H1 (cell line): Measurements from ENCODE around the gene PACS1. TPM values are rescaled to one million over a fixed set of nuclear protein-coding genes. Genes with fewer than 3 reads are reported as not detected.

Source experiments
- CTCF ChIA-PET: fragments of 300-600 bp; sonication (Branson Sonifier 250); formaldehyde crosslinking; loops from one replicate; lab custom pipeline; 2021; ENCODE audit not compliant: partially characterized antibody; lab: Charles Lee
- POLR2A ChIA-PET: fragments of 300-600 bp; sonication (Branson Sonifier 250); formaldehyde crosslinking; loops from one replicate; lab custom pipeline; 2021; ENCODE audit warnings: inconsistent platforms; ENCODE audit not compliant: partially characterized antibody; lab: Charles Lee
- DNase-seq, 2 experiments: peaks; one replicate each; pipeline versions ENCODE4 v3.0.0 to v3.0.0-alpha.2; 2010 to 2022; ENCODE audit warnings: low spot score in 2 of 2, low read depth in 1 of 2, mixed read lengths in 1 of 2
- FAIRE-seq: peaks from 2 replicates; lab custom pipeline; 2011; peaks lifted over from hg19 to GRCh38; lab: Jason Lieb, UNC
- H2AFZ ChIP-seq: 2 replicates; pipeline ENCODE4 v1.8.1; 2012; ENCODE audit warnings: low read length, inconsistent platforms
- H2AK5ac ChIP-seq: 2 replicates; pipeline ENCODE4 v1.6.1; 2013; ENCODE audit warnings: low read depth, low read length
- H2BK120ac ChIP-seq: replicated peaks from 2 replicates; pipeline ENCODE3; 2013; ENCODE audit warnings: low read depth, low read length, inconsistent platforms
- H2BK12ac ChIP-seq: 2 replicates; pipeline ENCODE4 v1.6.1; 2013; ENCODE audit warnings: low read depth, low read length
- H2BK15ac ChIP-seq: 2 replicates; pipeline ENCODE4 v1.6.1; 2013; ENCODE audit warnings: low read length
- H2BK20ac ChIP-seq: 2 replicates; pipeline ENCODE4 v1.6.1; 2013; ENCODE audit warnings: low read length
- H2BK5ac ChIP-seq: 2 replicates; pipeline ENCODE4 v1.6.1; 2013; ENCODE audit warnings: low read depth, low read length
- H3K14ac ChIP-seq: 2 replicates; pipeline ENCODE4 v1.6.1; 2013; ENCODE audit warnings: inconsistent platforms; ENCODE audit not compliant: insufficient read length
- H3K18ac ChIP-seq: 2 replicates; pipeline ENCODE4 v1.6.1; 2013; ENCODE audit warnings: low read length; ENCODE audit errors: extremely low read depth
- H3K23ac ChIP-seq: 2 replicates; pipeline ENCODE4 v1.6.1; 2013; ENCODE audit warnings: inconsistent platforms; ENCODE audit not compliant: insufficient read length
- H3K23me2 ChIP-seq: 2 replicates; pipeline ENCODE4 v1.6.1; 2013; ENCODE audit warnings: low read depth, low read length
- H3K27ac ChIP-seq: 2 replicates; pipeline ENCODE4 v1.6.1; 2011; ENCODE audit warnings: low read depth, low read length, inconsistent platforms
- H3K27me3 ChIP-seq, 4 experiments: replicated peaks in 1 of 4; 1 replicate in 1 of 4; 2 replicates in 3 of 4; pipeline versions ENCODE4 v1.6.1 to v1.8.1; 2011 to 2013; ENCODE audit warnings: low read length in 3 of 4, mild to moderate bottlenecking in 3 of 4, inconsistent platforms in 2 of 4, mixed read lengths in 2 of 4, moderate library complexity in 1 of 4; ENCODE audit not compliant: control insufficient read depth in 3 of 4, insufficient read depth in 3 of 4; ENCODE audit errors: extremely low read depth in 1 of 4
- H3K36me3 ChIP-seq, 4 experiments: 2 replicates each; pipeline versions ENCODE4 v1.6.1 to v1.8.1; 2011 to 2013; ENCODE audit warnings: mild to moderate bottlenecking in 4 of 4, low read length in 3 of 4, moderate library complexity in 2 of 4, control low read depth in 1 of 4, inconsistent platforms in 1 of 4; ENCODE audit not compliant: insufficient read depth in 4 of 4, control insufficient read depth in 2 of 4
- H3K4ac ChIP-seq: replicated peaks from 2 replicates; pipeline ENCODE3; 2013; ENCODE audit warnings: low read length, low read depth, mixed read lengths, inconsistent platforms; ENCODE audit not compliant: insufficient read length
- H3K4me1 ChIP-seq, 4 experiments: replicated peaks in 1 of 4; 1 replicate in 1 of 4; 2 replicates in 3 of 4; pipeline versions ENCODE4 v1.6.1 to v1.8.1; 2011 to 2013; ENCODE audit warnings: low read length in 3 of 4, inconsistent platforms in 2 of 4, mixed read lengths in 1 of 4; ENCODE audit not compliant: insufficient read depth in 4 of 4, control insufficient read depth in 3 of 4
- H3K4me2 ChIP-seq, 2 experiments: 2 replicates each; pipeline versions ENCODE4 v1.6.1 to v1.8.1; 2011 to 2013; ENCODE audit warnings: low read depth in 2 of 2, low read length in 2 of 2, control low read depth in 1 of 2, inconsistent platforms in 1 of 2, mild to moderate bottlenecking in 1 of 2; ENCODE audit not compliant: insufficient read depth in 1 of 2
- H3K4me3 ChIP-seq, 4 experiments: fragments of 200-600, 300-600 bp in 1 of 4; sonication (generic), shearing (Covaris generic), sonication (Bioruptor Twin) in 1 of 4; 2 replicates each; pipeline versions ENCODE4 v1.5.1 to v1.8.1; 2011 to 2016; ENCODE audit warnings: low read length in 4 of 4, low read depth in 3 of 4, control low read depth in 2 of 4, inconsistent platforms in 2 of 4, mild to moderate bottlenecking in 2 of 4, mixed read lengths in 1 of 4, moderate library complexity in 1 of 4; ENCODE audit not compliant: insufficient read depth in 2 of 4; ENCODE audit errors: extremely low read depth in 1 of 4
- H3K56ac ChIP-seq: replicated peaks from 2 replicates; pipeline ENCODE3; 2013; ENCODE audit warnings: low read depth, mild to moderate bottlenecking, mixed read lengths, low read length, inconsistent platforms; ENCODE audit not compliant: insufficient read length
- H3K79me1 ChIP-seq: 2 replicates; pipeline ENCODE4 v1.6.1; 2013; ENCODE audit warnings: low read depth, low read length, control low read depth
- H3K79me2 ChIP-seq, 2 experiments: 2 replicates each; pipeline versions ENCODE4 v1.6.1 to v1.8.1; 2012 to 2013; ENCODE audit warnings: low read length in 2 of 2, mild to moderate bottlenecking in 2 of 2, inconsistent platforms in 1 of 2; ENCODE audit not compliant: insufficient read depth in 2 of 2, control insufficient read depth in 1 of 2
- H3K9ac ChIP-seq, 4 experiments: replicated peaks in 1 of 4; 1 replicate in 1 of 4; 2 replicates in 3 of 4; pipeline versions ENCODE4 v1.6.1 to v1.8.1; 2011 to 2013; ENCODE audit warnings: low read depth in 3 of 4, low read length in 3 of 4, control low read depth in 2 of 4, mild to moderate bottlenecking in 2 of 4, moderate library complexity in 2 of 4, inconsistent platforms in 1 of 4; ENCODE audit errors: extremely low read depth in 1 of 4
- H3K9me3 ChIP-seq, 2 experiments: 2 replicates each; pipeline versions ENCODE4 v1.6.1 to v1.8.1; 2012 to 2013; ENCODE audit warnings: mild to moderate bottlenecking in 2 of 2, moderate library complexity in 2 of 2, control low read depth in 1 of 2, inconsistent platforms in 1 of 2, low read depth in 1 of 2, low read length in 1 of 2, mixed read lengths in 1 of 2; ENCODE audit not compliant: insufficient read depth in 2 of 2
- H4K20me1 ChIP-seq, 2 experiments: replicated peaks in 1 of 2; 2 replicates each; pipeline versions ENCODE3 to v1.8.1; 2011 to 2013; ENCODE audit warnings: inconsistent platforms in 2 of 2, low read length in 2 of 2, mild to moderate bottlenecking in 1 of 2; ENCODE audit not compliant: insufficient read depth in 2 of 2, control insufficient read depth in 1 of 2
- H4K5ac ChIP-seq: 2 replicates; pipeline ENCODE4 v1.6.1; 2013; ENCODE audit warnings: low read length, low read depth, mixed read lengths, inconsistent platforms; ENCODE audit not compliant: insufficient read length
- H4K8ac ChIP-seq: 2 replicates; pipeline ENCODE4 v1.8.0; 2013; ENCODE audit warnings: mild to moderate bottlenecking, moderate library complexity, low read length, inconsistent platforms; ENCODE audit not compliant: insufficient read depth; ENCODE audit errors: extremely low read depth
- H4K91ac ChIP-seq: replicated peaks from 2 replicates; pipeline ENCODE3; 2013; ENCODE audit warnings: low read length, mixed read lengths, inconsistent platforms; ENCODE audit not compliant: insufficient read length
- E2F6 ChIP-seq: IDR thresholded peaks from 2 replicates; pipeline ENCODE4 v1.6.1; 2012; ENCODE audit warnings: inconsistent platforms
- EGR1 ChIP-seq: IDR thresholded peaks from 2 replicates; pipeline ENCODE4 v1.6.1; 2011; ENCODE audit warnings: low read depth, low read length, borderline replicate concordance
- JUND ChIP-seq: IDR thresholded peaks from 2 replicates; pipeline ENCODE4 v1.6.1; 2011; ENCODE audit warnings: mild to moderate bottlenecking, improper control_type of control experiment, low read length
- MAFK ChIP-seq: IDR thresholded peaks from 2 replicates; pipeline ENCODE4 v1.6.1; 2012; ENCODE audit warnings: low read depth, mild to moderate bottlenecking, improper control_type of control experiment, low read length
- MAX ChIP-seq: IDR thresholded peaks from 2 replicates; pipeline ENCODE4 v1.6.1; 2012; ENCODE audit warnings: inconsistent platforms
- NANOG ChIP-seq: IDR thresholded peaks from 2 replicates; pipeline ENCODE4 v1.6.1; 2011; ENCODE audit warnings: low read length, low read depth, mild to moderate bottlenecking, inconsistent platforms; ENCODE audit not compliant: insufficient read depth, poor library complexity, severe bottlenecking
- NRF1 ChIP-seq: IDR thresholded peaks from 2 replicates; pipeline ENCODE4 v1.6.1; 2011; ENCODE audit warnings: mild to moderate bottlenecking, low read depth, low read length, improper control_type of control experiment
- POLR2A ChIP-seq, 2 experiments: IDR thresholded peaks; 1 replicate in 1 of 2; 2 replicates in 1 of 2; pipeline ENCODE4 v1.6.1; 2011; ENCODE audit warnings: low read depth in 2 of 2, low read length in 2 of 2, mild to moderate bottlenecking in 2 of 2; ENCODE audit errors: control extremely low read depth in 1 of 2
- SP1 ChIP-seq: IDR thresholded peaks from 2 replicates; pipeline ENCODE4 v1.6.1; 2011; ENCODE audit warnings: low read depth, low read length
- SP2 ChIP-seq: IDR thresholded peaks from 2 replicates; pipeline ENCODE4 v1.6.1; 2012; ENCODE audit warnings: mild to moderate bottlenecking, low read length, inconsistent platforms
- TEAD4 ChIP-seq: IDR thresholded peaks from 2 replicates; pipeline ENCODE4 v1.6.1; 2012; ENCODE audit warnings: low read depth, low read length, inconsistent platforms, mixed read lengths
- ZNF274 ChIP-seq: IDR thresholded peaks from 2 replicates; pipeline ENCODE4 v1.7.0; 2012; ENCODE audit warnings: low read length, borderline replicate concordance; ENCODE audit errors: extremely low read depth
- WGBS, 2 experiments: shearing (Covaris generic) in 1 of 2; methylation state at CpG; one replicate each; pipeline versions ENCODE4 v1.1.6 to v1.1.7; 2013 to 2015; ENCODE audit warnings: low lambda C conversion rate in 2 of 2, mixed read lengths in 2 of 2, inconsistent platforms in 1 of 2, low coverage in 1 of 2, missing lambda C conversion rate in 1 of 2; ENCODE audit not compliant: insufficient replicate concordance in 2 of 2, insufficient coverage in 1 of 2, insufficient read length in 1 of 2; ENCODE audit errors: extremely low coverage in 1 of 2, missing lambda C conversion rate in 1 of 2; 5-methylcytosine and 5-hydroxymethylcytosine counted together
- polyA plus RNA-seq, 7 experiments: library from polyadenylated mRNA; depleted of rRNA in 3 of 7; stranded (reverse) in 5 of 7; unstranded in 2 of 7; fragments of >200 nt in 5 of 7; fragments of 200-250 nt in 2 of 7; gene quantifications; 1 replicate in 5 of 7; 2 replicates in 1 of 7; 4 replicates in 1 of 7; pipeline versions ENCODE4 v1.2.1 to v1.2.3, GENCODE V29; 2011 to 2013; ENCODE audit warnings: missing spikeins in 2 of 7, mixed read lengths in 2 of 7
- total RNA-seq: library from RNA; stranded (reverse); fragmentation: NEBNext Ultra II Directional; extraction: Animal tissue kit (Norgen Biotek cat#: 25700); gene quantifications from 2 replicates; pipeline ENCODE4 v1.2.1, GENCODE V29; 2021

The PACS1 gene
- total and polyA plus RNA-seq, 2 of the 8 experiments (the other 6 are each of a cell fraction or from before 2014, with no cell fraction given) = 11.5 to 36.0 TPM

DNA sequence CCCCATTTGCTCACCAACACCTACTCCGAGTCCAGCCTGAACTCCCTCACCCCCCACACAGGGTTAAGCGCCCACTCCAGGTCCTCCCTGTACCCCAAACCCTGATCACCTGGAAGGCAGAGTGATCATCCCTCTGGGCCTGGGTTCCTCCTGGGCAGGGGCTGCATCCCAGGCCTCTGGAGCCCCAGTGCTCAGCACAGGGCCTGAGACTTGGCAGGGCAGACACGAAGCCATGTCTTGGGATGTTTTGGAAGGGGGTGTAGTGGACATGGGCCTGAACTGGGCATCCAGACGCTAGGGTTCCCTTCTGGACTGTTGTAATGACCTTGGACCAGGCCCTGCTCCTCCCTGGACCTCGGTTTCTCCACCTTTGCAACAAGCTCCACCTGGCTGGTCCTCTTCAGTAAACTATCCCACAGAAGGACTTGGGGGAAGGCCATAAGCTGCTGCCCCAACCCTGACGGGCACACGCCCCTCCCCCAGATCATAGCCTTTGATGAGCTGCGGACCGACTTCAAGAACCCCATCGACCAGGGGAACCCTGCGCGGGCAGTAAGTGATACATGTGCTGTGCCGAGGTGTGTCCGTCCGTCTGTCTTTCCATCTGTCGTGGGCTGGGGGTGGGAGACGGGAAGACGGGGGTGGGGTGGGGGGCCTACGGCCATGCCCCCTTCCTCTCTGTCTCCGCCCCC is 211.8 kb downstream of the PACS1 start:
- Histone ChIP-seq H3K9ac (no peak overlapping the region; a peak in 1 of 7 replicates), H2BK120ac (no peak overlapping the region), H3K4me1 (peaks cover 0 to 17% (median 13%) of the 10 kb centered on the region in 4 experiments; a peak in 5 of 7 replicates), H2AK5ac (no peak overlapping the region; the same call in 1 of the 2 replicates), H4K8ac (peak overlapping the region; percentile 71; the same call in 1 of the 2 replicates), H3K56ac (no peak overlapping the region), H3K27ac (no peak overlapping the region), H3K18ac (no peak overlapping the region), H3K23me2 (peaks cover 4% of the 10 kb centered on the region; the same call in 1 of the 2 replicates), H2BK12ac (0 out of 2 replicates have a peak overlapping the region, but pooled peaks have one; percentile 39), H3K4ac (no peak overlapping the region), H3K4me3 (no peak overlapping the region), H2BK20ac (no peak overlapping the region), H3K9me3 (no peaks in the 10 kb centered on the region), H2BK5ac (no peak overlapping the region), H3K79me1 (peaks cover 4% of the 10 kb centered on the region; the same call in 1 of the 2 replicates), H3K23ac (no peak overlapping the region), H4K91ac (no peak overlapping the region), H2BK15ac (no peak overlapping the region), H3K27me3 (peaks cover 0 to 4% (median under 1%) of the 10 kb centered on the region in 4 experiments; a peak in 2 of 7 replicates), H4K5ac (no peak overlapping the region), H3K4me2 (peak overlapping the region in 1 of 2 experiments; percentile 53; a peak in 2 of 4 replicates), H4K20me1 (peaks cover 9 to 26% of the 10 kb centered on the region in 2 experiments), H3K14ac (no peak overlapping the region), H3K79me2 (no peaks in the 10 kb centered on the region), H2AFZ (no peak overlapping the region), H3K36me3 (peaks cover 0 to 2% (median 0%) of the 10 kb centered on the region in 4 experiments; a peak in 1 of 8 replicates)
- DNase-seq (no peak), FAIRE-seq (no peak)
- ChIA-PET CTCF (interaction anchor here (0.6 to 5.2 kb wide), 26 partner anchors 9 to 1433 kb away, joined by 3 to 48 read pairs (median 4); partner anchors contain the start of genes RAB1B and TMEM151A), POLR2A (interaction anchor here (0.7 to 7.9 kb wide), 12 partner anchors 8 to 82 kb away, joined by 3 to 125 read pairs (median 4); partner anchors contain the start of genes B4GAT1, BRMS1, RAB1B and TMEM151A)
- WGBS, 2 experiments = 50% methylated on average over 16 of the region's 20 CpGs; no CpG with 5 or more reads in 1 of the 2 experiments
- TF ChIP-seq SP2 (no peak), E2F6 (no peak), NANOG (no peak), ZNF274 (no peak), MAX (no peak), NRF1 (no peak), EGR1 (no peak), TEAD4 (no peak), POLR2A (IDR thresholded peaks at IDR 0.05; ENCODE audit: control extremely low read depth in 1 of 2, low read depth in 2 of 2, low read length in 2 of 2) (no peak), JUND (no peak), SP1 (no peak), MAFK (no peak)
